Hepatocyte (in vitro differentiated cells): Measurements from ENCODE around the gene DHRS9.

Source experiments
- EZH2 ChIP-seq: fragments of 200-600 bp; sonication (generic); IDR thresholded peaks from 2 replicates; pipeline ENCODE4 v1.6.1; 2016; ENCODE audit warnings: antibody characterized with exemption, mild to moderate bottlenecking, borderline replicate concordance
- EZH2phosphoT487 ChIP-seq: fragments of 200-600 bp; sonication (generic); IDR thresholded peaks from one replicate; pipeline ENCODE4 v1.6.1; 2018; ENCODE audit warnings: antibody characterized with exemption, mild to moderate bottlenecking, low read depth, moderate library complexity; ENCODE audit not compliant: unreplicated experiment, severe bottlenecking
- TF ChIP-seq, protein P1 (sequence below): fragments of 200-600 bp; sonication (generic); IDR thresholded peaks from 2 replicates; pipeline ENCODE4 v1.5.1; 2016; ENCODE audit warnings: antibody characterized with exemption, mild to moderate bottlenecking; ENCODE audit not compliant: poor library complexity

DNA sequence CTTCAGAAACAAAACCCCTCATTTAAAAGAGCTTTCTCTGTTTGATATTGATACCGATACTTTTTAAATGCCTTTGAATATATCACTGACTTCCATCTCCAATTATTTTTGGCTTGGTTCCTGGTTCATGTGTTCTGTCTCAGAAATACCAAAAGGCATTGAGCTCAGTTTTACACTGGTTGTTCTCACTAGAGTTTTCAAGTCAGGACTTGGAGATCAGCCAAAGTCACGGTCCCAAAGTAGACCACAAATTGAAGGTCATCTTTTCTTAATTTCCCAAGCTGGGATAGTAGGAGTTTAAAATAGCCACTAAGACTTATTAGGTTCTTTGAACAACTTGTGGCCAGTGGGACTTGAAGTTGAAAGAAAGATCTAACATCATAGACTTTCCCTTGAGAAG is 24.2 kb downstream of the DHRS9 start:
- TF ChIP-seq EZH2 (no peak), EZH2phosphoT487 (no peak)
- TF ChIP-seq, protein P1, sequence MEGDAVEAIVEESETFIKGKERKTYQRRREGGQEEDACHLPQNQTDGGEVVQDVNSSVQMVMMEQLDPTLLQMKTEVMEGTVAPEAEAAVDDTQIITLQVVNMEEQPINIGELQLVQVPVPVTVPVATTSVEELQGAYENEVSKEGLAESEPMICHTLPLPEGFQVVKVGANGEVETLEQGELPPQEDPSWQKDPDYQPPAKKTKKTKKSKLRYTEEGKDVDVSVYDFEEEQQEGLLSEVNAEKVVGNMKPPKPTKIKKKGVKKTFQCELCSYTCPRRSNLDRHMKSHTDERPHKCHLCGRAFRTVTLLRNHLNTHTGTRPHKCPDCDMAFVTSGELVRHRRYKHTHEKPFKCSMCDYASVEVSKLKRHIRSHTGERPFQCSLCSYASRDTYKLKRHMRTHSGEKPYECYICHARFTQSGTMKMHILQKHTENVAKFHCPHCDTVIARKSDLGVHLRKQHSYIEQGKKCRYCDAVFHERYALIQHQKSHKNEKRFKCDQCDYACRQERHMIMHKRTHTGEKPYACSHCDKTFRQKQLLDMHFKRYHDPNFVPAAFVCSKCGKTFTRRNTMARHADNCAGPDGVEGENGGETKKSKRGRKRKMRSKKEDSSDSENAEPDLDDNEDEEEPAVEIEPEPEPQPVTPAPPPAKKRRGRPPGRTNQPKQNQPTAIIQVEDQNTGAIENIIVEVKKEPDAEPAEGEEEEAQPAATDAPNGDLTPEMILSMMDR, result no peak
